Testis (tissue), 3 donors: ENCODE data around the gene ARHGAP23. TPM values are rescaled to one million over a fixed set of nuclear protein-coding genes. Genes with fewer than 3 reads are reported as not detected.

Experiments
- DNase-seq: peaks from one replicate; pipeline ENCODE4 v3.0.0-alpha.2; 2019
- H3K27ac ChIP-seq, 2 donors: fragments of 200-600 bp; sonication (generic); one replicate each; pipeline ENCODE4 v1.5.1; 2019
- H3K27me3 ChIP-seq: fragments of 200-600 bp; sonication (generic); one replicate; pipeline ENCODE4 v1.5.1; 2019
- H3K36me3 ChIP-seq: fragments of 200-600 bp; sonication (generic); one replicate; pipeline ENCODE4 v1.5.1; 2017; ENCODE audit warnings: low read depth; ENCODE audit errors: missing control alignments
- H3K4me1 ChIP-seq: fragments of 200-600 bp; sonication (generic); one replicate; pipeline ENCODE4 v1.5.1; 2019
- H3K4me3 ChIP-seq, 2 donors: fragments of 200-600 bp; sonication (generic); one replicate each; pipeline ENCODE4 v1.5.1; 2017 to 2019
- H3K9me3 ChIP-seq: fragments of 200-600 bp; sonication (generic); one replicate; pipeline ENCODE4 v1.5.1; 2017
- CTCF ChIP-seq, 3 experiments: fragments of 450-650 bp in 2 of 3; fragments of 200-600 bp in 1 of 3; sonication (generic) in 1 of 3; IDR thresholded peaks; one replicate each; pipeline ENCODE4 v1.5.1; 2016 to 2019; ENCODE audit warnings: antibody characterized with exemption in 3 of 3, mild to moderate bottlenecking in 2 of 3, moderate library complexity in 1 of 3
- POLR2A ChIP-seq: fragments of 450-650 bp; IDR thresholded peaks from one replicate; pipeline ENCODE4 v1.6.1; 2017; ENCODE audit warnings: antibody characterized with exemption, mild to moderate bottlenecking, moderate library complexity
- WGBS, 2 donors: methylation state at CpG; one replicate each; pipeline ENCODE4 v1.1.5; 2018; 5-methylcytosine and 5-hydroxymethylcytosine counted together
- intact Hi-C: fragments of 100-400 bp; cut with DNase I; formaldehyde crosslinking; loops from one replicate; pipeline ENCODE4 v1.15.1; 2023; ENCODE audit warnings: low total_unique reads
- polyA plus RNA-seq: library from polyadenylated mRNA; stranded (reverse); fragments of 350-450 nt; fragmentation: Illumina TruSeq; extraction: RNeasy Lipid Tissue Mini Kit (QIAGEN cat#74804); gene quantifications from one replicate; pipeline ENCODE4 v1.2.3, GENCODE V29; 2014; ENCODE audit warnings: low read depth, low replicate concordance; ENCODE audit not compliant: insufficient read depth
- total RNA-seq, 2 donors: library from RNA; depleted of rRNA; stranded (reverse); fragments of >200 nt; gene quantifications; one replicate each; pipeline ENCODE4 v1.2.3, GENCODE V29; 2016

ARHGAP23 gene
- total and polyA plus RNA-seq, 3 donors from 2014 or later: 78.0 to 235 (median 146) TPM

DNA sequence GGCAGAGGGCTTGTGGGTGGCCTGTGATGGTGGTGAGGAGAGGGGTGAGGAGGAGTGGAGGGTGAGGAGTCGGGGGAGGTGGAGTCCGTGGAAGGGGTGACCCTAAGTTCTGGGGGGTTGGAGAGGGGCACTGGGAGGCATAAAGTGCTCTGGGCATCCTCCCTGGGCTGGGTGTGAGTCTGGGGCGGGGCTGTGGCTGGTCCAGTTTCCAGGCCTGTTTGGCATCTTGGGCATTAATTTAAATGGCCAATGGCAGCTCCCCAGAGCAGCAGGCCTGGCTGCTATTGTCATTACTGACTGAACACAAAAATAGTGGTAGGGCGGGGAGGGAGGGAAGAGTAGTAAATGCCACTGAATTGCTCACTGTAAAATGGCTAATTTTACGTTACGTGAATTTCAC is 7.7 kb upstream of the ARHGAP23 start:
- Histone ChIP-seq H3K4me3 (no peak overlapping the region), H3K27ac (no peak overlapping the region), H3K9me3 (no peaks in the 10 kb centered on the region), H3K36me3 (no peaks in the 10 kb centered on the region), H3K27me3 (no peaks in the 10 kb centered on the region), H3K4me1 (peaks cover 30% of the 10 kb centered on the region)
- TF ChIP-seq CTCF (IDR thresholded peaks at IDR 0.05): no peak
- no peak for TF ChIP-seq POLR2A
- intact Hi-C loops: loop anchor here (5.0 kb wide), 1 partner anchor 67 kb away; no protein-coding TSS in a partner anchor
- no peak for DNase-seq
- 62 to 82% methylated on average over 6 of the region's 6 CpGs for WGBS, 2 donors

- H3K27ac ChIP-seq: no peak overlapping the region
- H3K27me3 ChIP-seq: no peaks in the 10 kb centered on the region
- H3K9me3 ChIP-seq: no peaks in the 10 kb centered on the region
- no peak overlapping the region for H3K4me3 ChIP-seq
- H3K4me1 ChIP-seq: peaks cover 38% of the 10 kb centered on the region
- no peak for DNase-seq
- intact Hi-C loops: loop anchor here (5.0 kb wide), 1 partner anchor 66 kb away; no protein-coding TSS in a partner anchor
- 25 to 35% methylated on average over 8 to 14 of the region's 14 CpGs for WGBS, 2 donors
- no peaks in the 10 kb centered on the region for H3K36me3 ChIP-seq
- TF ChIP-seq CTCF (IDR thresholded peaks at IDR 0.05): no peak
- no peak for TF ChIP-seq POLR2A
Measured at GRCh38 chr17:38421171-38421841, 7.0 kb upstream of the ARHGAP23 start.

DNA sequence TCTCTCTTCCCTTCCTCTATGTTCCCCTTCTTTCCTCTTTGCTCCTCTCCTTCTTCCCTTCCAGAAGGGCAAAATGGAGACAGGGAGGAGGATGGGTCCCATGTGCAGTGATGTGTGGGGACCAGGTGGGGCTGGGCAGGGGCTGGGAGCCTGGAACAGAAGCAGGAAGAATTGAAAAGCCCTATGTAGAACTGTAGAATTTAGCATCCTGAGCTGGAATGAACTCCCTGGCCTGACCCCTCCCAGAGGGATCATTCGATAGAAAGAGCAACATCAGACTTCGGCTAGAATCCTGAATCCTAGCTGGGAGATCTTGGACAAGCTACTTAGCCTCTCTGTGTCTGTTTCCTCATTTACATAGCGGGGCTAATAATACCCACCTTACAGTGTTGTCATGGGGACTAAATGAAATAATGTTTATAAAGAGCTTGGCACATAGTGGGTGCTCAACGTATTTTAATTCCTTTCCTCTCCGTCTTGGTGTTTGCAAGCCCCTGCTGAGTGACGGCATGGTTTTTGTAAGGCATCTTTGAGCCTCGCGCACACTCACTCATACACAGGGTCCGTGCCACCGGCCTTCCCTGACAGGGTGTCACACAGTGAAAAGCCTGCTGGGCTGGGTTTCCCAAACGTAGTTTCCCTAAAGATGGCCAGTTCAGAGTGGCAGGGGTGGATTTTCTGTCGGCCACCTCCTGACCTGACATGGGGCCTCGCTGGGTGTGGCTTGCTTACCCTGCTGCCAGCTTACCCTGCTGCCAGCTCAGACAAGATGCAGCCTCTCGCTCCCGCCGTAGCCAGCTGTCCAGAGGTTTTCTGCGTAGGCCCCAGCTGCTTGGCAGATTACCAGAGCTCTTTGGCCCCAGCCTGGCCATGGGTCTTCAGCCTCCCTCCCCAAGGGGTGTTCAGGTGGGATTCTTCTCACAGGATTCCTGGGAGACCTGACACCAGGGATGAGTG is 6.1 kb upstream of the ARHGAP23 start:
- intact Hi-C loops: loop anchor here (5.0 kb wide), 1 partner anchor 65 kb away; no protein-coding TSS in a partner anchor

DNA sequence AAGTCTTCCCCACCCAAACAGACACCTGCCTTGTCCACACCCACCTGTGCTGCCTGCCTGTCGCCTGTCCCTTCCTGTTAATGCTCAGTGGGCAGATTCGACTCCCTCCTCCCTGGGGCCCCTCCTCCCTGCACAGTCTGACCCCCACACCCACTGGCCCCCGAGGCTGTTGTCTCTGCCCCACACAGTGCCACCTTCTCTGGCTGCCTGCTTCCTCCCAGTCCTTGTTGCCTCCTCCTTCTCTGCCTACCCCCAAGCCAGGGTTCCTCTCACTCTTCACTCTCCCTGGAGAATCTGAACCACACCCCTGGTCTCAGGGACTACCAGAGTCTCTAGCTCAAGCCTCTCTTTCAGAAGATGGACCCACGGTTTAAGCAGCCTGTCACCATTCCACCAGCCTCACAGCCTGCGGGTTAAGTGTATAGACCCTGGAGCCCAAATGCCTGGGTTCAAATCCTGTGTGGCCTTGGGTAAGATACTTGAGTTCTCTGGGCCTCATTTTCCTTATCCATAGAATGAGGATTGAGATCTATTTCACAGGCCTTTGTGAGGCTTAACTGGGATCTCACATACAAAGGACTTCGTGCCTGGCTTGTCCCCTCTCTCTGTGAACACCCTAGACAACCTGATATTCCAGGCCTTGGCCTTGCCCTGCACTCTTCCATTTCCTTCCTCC is 3.8 kb upstream of the ARHGAP23 start:
- no peaks in the 10 kb centered on the region for H3K9me3 ChIP-seq
- H3K27me3 ChIP-seq: no peaks in the 10 kb centered on the region
- no peaks in the 10 kb centered on the region for H3K36me3 ChIP-seq
- WGBS, 2 donors: 71 to 73% methylated on average over 5 to 6 of the region's 6 CpGs
- H3K4me3 ChIP-seq: no peak overlapping the region
- intact Hi-C loops: loop anchor here (5.0 kb wide), 1 partner anchor 63 kb away; no protein-coding TSS in a partner anchor
- no peak overlapping the region for H3K27ac ChIP-seq
- no peak for TF ChIP-seq CTCF (IDR thresholded peaks at IDR 0.05)
- TF ChIP-seq POLR2A: no peak
- no peak for DNase-seq
- H3K4me1 ChIP-seq: peaks cover 47% of the 10 kb centered on the region

More for the DNA sequence above, 6.1 kb upstream of the ARHGAP23 start:
- no peaks in the 10 kb centered on the region for H3K36me3 ChIP-seq
- DNase-seq: no peak
- H3K27me3 ChIP-seq: no peaks in the 10 kb centered on the region
- H3K4me3 ChIP-seq: no peak overlapping the region
- H3K27ac ChIP-seq: no peak overlapping the region
- 60 to 76% methylated on average over 12 to 17 of the region's 17 CpGs for WGBS, 2 donors
- H3K4me1 ChIP-seq: peaks cover 42% of the 10 kb centered on the region
- TF ChIP-seq CTCF (IDR thresholded peaks at IDR 0.05) (no peak), POLR2A (no peak)
- no peaks in the 10 kb centered on the region for H3K9me3 ChIP-seq
